H1 (cell line): ENCODE data around the gene BCO2. TPM values are rescaled to one million over a fixed set of nuclear protein-coding genes. Genes with fewer than 3 reads are reported as not detected.

Source experiments
- CTCF ChIA-PET: fragments of 300-600 bp; sonication (Branson Sonifier 250); formaldehyde crosslinking; loops from one replicate; lab custom pipeline; 2021; ENCODE audit not compliant: partially characterized antibody; lab: Charles Lee
- POLR2A ChIA-PET: fragments of 300-600 bp; sonication (Branson Sonifier 250); formaldehyde crosslinking; loops from one replicate; lab custom pipeline; 2021; ENCODE audit warnings: inconsistent platforms; ENCODE audit not compliant: partially characterized antibody; lab: Charles Lee
- DNase-seq, 2 experiments: peaks; one replicate each; pipeline versions ENCODE4 v3.0.0 to v3.0.0-alpha.2; 2010 to 2022; ENCODE audit warnings: low spot score in 2 of 2, low read depth in 1 of 2, mixed read lengths in 1 of 2
- FAIRE-seq: peaks from 2 replicates; lab custom pipeline; 2011; peaks lifted over from hg19 to GRCh38; lab: Jason Lieb, UNC
- H2AFZ ChIP-seq: 2 replicates; pipeline ENCODE4 v1.8.1; 2012; ENCODE audit warnings: low read length, inconsistent platforms
- H2AK5ac ChIP-seq: 2 replicates; pipeline ENCODE4 v1.6.1; 2013; ENCODE audit warnings: low read depth, low read length
- H2BK120ac ChIP-seq: replicated peaks from 2 replicates; pipeline ENCODE3; 2013; ENCODE audit warnings: low read depth, low read length, inconsistent platforms
- H2BK12ac ChIP-seq: 2 replicates; pipeline ENCODE4 v1.6.1; 2013; ENCODE audit warnings: low read depth, low read length
- H2BK15ac ChIP-seq: 2 replicates; pipeline ENCODE4 v1.6.1; 2013; ENCODE audit warnings: low read length
- H2BK20ac ChIP-seq: 2 replicates; pipeline ENCODE4 v1.6.1; 2013; ENCODE audit warnings: low read length
- H2BK5ac ChIP-seq: 2 replicates; pipeline ENCODE4 v1.6.1; 2013; ENCODE audit warnings: low read depth, low read length
- H3K14ac ChIP-seq: 2 replicates; pipeline ENCODE4 v1.6.1; 2013; ENCODE audit warnings: inconsistent platforms; ENCODE audit not compliant: insufficient read length
- H3K18ac ChIP-seq: 2 replicates; pipeline ENCODE4 v1.6.1; 2013; ENCODE audit warnings: low read length; ENCODE audit errors: extremely low read depth
- H3K23ac ChIP-seq: 2 replicates; pipeline ENCODE4 v1.6.1; 2013; ENCODE audit warnings: inconsistent platforms; ENCODE audit not compliant: insufficient read length
- H3K23me2 ChIP-seq: 2 replicates; pipeline ENCODE4 v1.6.1; 2013; ENCODE audit warnings: low read depth, low read length
- H3K27ac ChIP-seq: 2 replicates; pipeline ENCODE4 v1.6.1; 2011; ENCODE audit warnings: low read depth, low read length, inconsistent platforms
- H3K27me3 ChIP-seq, 4 experiments: replicated peaks in 1 of 4; 1 replicate in 1 of 4; 2 replicates in 3 of 4; pipeline versions ENCODE4 v1.6.1 to v1.8.1; 2011 to 2013; ENCODE audit warnings: low read length in 3 of 4, mild to moderate bottlenecking in 3 of 4, inconsistent platforms in 2 of 4, mixed read lengths in 2 of 4, moderate library complexity in 1 of 4; ENCODE audit not compliant: control insufficient read depth in 3 of 4, insufficient read depth in 3 of 4; ENCODE audit errors: extremely low read depth in 1 of 4
- H3K36me3 ChIP-seq, 4 experiments: 2 replicates each; pipeline versions ENCODE4 v1.6.1 to v1.8.1; 2011 to 2013; ENCODE audit warnings: mild to moderate bottlenecking in 4 of 4, low read length in 3 of 4, moderate library complexity in 2 of 4, control low read depth in 1 of 4, inconsistent platforms in 1 of 4; ENCODE audit not compliant: insufficient read depth in 4 of 4, control insufficient read depth in 2 of 4
- H3K4ac ChIP-seq: replicated peaks from 2 replicates; pipeline ENCODE3; 2013; ENCODE audit warnings: low read length, low read depth, mixed read lengths, inconsistent platforms; ENCODE audit not compliant: insufficient read length
- H3K4me1 ChIP-seq, 4 experiments: replicated peaks in 1 of 4; 1 replicate in 1 of 4; 2 replicates in 3 of 4; pipeline versions ENCODE4 v1.6.1 to v1.8.1; 2011 to 2013; ENCODE audit warnings: low read length in 3 of 4, inconsistent platforms in 2 of 4, mixed read lengths in 1 of 4; ENCODE audit not compliant: insufficient read depth in 4 of 4, control insufficient read depth in 3 of 4
- H3K4me2 ChIP-seq, 2 experiments: 2 replicates each; pipeline versions ENCODE4 v1.6.1 to v1.8.1; 2011 to 2013; ENCODE audit warnings: low read depth in 2 of 2, low read length in 2 of 2, control low read depth in 1 of 2, inconsistent platforms in 1 of 2, mild to moderate bottlenecking in 1 of 2; ENCODE audit not compliant: insufficient read depth in 1 of 2
- H3K4me3 ChIP-seq, 4 experiments: fragments of 200-600, 300-600 bp in 1 of 4; sonication (generic), shearing (Covaris generic), sonication (Bioruptor Twin) in 1 of 4; 2 replicates each; pipeline versions ENCODE4 v1.5.1 to v1.8.1; 2011 to 2016; ENCODE audit warnings: low read length in 4 of 4, low read depth in 3 of 4, control low read depth in 2 of 4, inconsistent platforms in 2 of 4, mild to moderate bottlenecking in 2 of 4, mixed read lengths in 1 of 4, moderate library complexity in 1 of 4; ENCODE audit not compliant: insufficient read depth in 2 of 4; ENCODE audit errors: extremely low read depth in 1 of 4
- H3K56ac ChIP-seq: replicated peaks from 2 replicates; pipeline ENCODE3; 2013; ENCODE audit warnings: low read depth, mild to moderate bottlenecking, mixed read lengths, low read length, inconsistent platforms; ENCODE audit not compliant: insufficient read length
- H3K79me1 ChIP-seq: 2 replicates; pipeline ENCODE4 v1.6.1; 2013; ENCODE audit warnings: low read depth, low read length, control low read depth
- H3K79me2 ChIP-seq, 2 experiments: 2 replicates each; pipeline versions ENCODE4 v1.6.1 to v1.8.1; 2012 to 2013; ENCODE audit warnings: low read length in 2 of 2, mild to moderate bottlenecking in 2 of 2, inconsistent platforms in 1 of 2; ENCODE audit not compliant: insufficient read depth in 2 of 2, control insufficient read depth in 1 of 2
- H3K9ac ChIP-seq, 4 experiments: replicated peaks in 1 of 4; 1 replicate in 1 of 4; 2 replicates in 3 of 4; pipeline versions ENCODE4 v1.6.1 to v1.8.1; 2011 to 2013; ENCODE audit warnings: low read depth in 3 of 4, low read length in 3 of 4, control low read depth in 2 of 4, mild to moderate bottlenecking in 2 of 4, moderate library complexity in 2 of 4, inconsistent platforms in 1 of 4; ENCODE audit errors: extremely low read depth in 1 of 4
- H3K9me3 ChIP-seq, 2 experiments: 2 replicates each; pipeline versions ENCODE4 v1.6.1 to v1.8.1; 2012 to 2013; ENCODE audit warnings: mild to moderate bottlenecking in 2 of 2, moderate library complexity in 2 of 2, control low read depth in 1 of 2, inconsistent platforms in 1 of 2, low read depth in 1 of 2, low read length in 1 of 2, mixed read lengths in 1 of 2; ENCODE audit not compliant: insufficient read depth in 2 of 2
- H4K20me1 ChIP-seq, 2 experiments: replicated peaks in 1 of 2; 2 replicates each; pipeline versions ENCODE3 to v1.8.1; 2011 to 2013; ENCODE audit warnings: inconsistent platforms in 2 of 2, low read length in 2 of 2, mild to moderate bottlenecking in 1 of 2; ENCODE audit not compliant: insufficient read depth in 2 of 2, control insufficient read depth in 1 of 2
- H4K5ac ChIP-seq: 2 replicates; pipeline ENCODE4 v1.6.1; 2013; ENCODE audit warnings: low read length, low read depth, mixed read lengths, inconsistent platforms; ENCODE audit not compliant: insufficient read length
- H4K8ac ChIP-seq: 2 replicates; pipeline ENCODE4 v1.8.0; 2013; ENCODE audit warnings: mild to moderate bottlenecking, moderate library complexity, low read length, inconsistent platforms; ENCODE audit not compliant: insufficient read depth; ENCODE audit errors: extremely low read depth
- H4K91ac ChIP-seq: replicated peaks from 2 replicates; pipeline ENCODE3; 2013; ENCODE audit warnings: low read length, mixed read lengths, inconsistent platforms; ENCODE audit not compliant: insufficient read length
- CTBP2 ChIP-seq: IDR thresholded peaks from 2 replicates; pipeline ENCODE4 v1.7.0; 2011; ENCODE audit warnings: borderline replicate concordance, mild to moderate bottlenecking, moderate library complexity, mixed read lengths, low read length; ENCODE audit not compliant: insufficient read depth, insufficient read length
- NRF1 ChIP-seq: IDR thresholded peaks from 2 replicates; pipeline ENCODE4 v1.6.1; 2011; ENCODE audit warnings: mild to moderate bottlenecking, low read depth, low read length, improper control_type of control experiment
- POU5F1 ChIP-seq: IDR thresholded peaks from 2 replicates; pipeline ENCODE4 v1.6.1; 2011; ENCODE audit warnings: low read depth, mild to moderate bottlenecking, low read length, moderate library complexity
- RFX5 ChIP-seq: IDR thresholded peaks from 2 replicates; pipeline ENCODE4 v1.6.1; 2011; ENCODE audit warnings: low read depth, low read length, improper control_type of control experiment, borderline replicate concordance
- RNF2 ChIP-seq: fragments of 200-900, 300-1000 bp; sonication (generic); IDR thresholded peaks from 2 replicates; pipeline ENCODE4 v1.7.1; 2016; ENCODE audit warnings: borderline replicate concordance, low read depth, mild to moderate bottlenecking, antibody characterized with exemption, low read length; ENCODE audit not compliant: poor library complexity, severe bottlenecking; ENCODE audit errors: missing control alignments
- SP4 ChIP-seq: IDR thresholded peaks from 2 replicates; pipeline ENCODE4 v1.6.1; 2012; ENCODE audit warnings: low read length, inconsistent platforms
- SUZ12 ChIP-seq: fragments of 200-600 bp; sonication (generic); IDR thresholded peaks from 2 replicates; pipeline ENCODE4 v1.6.1; 2012; ENCODE audit warnings: mild to moderate bottlenecking, inconsistent platforms, low read length, moderate library complexity, mixed read lengths
- WGBS, 2 experiments: shearing (Covaris generic) in 1 of 2; methylation state at CpG; one replicate each; pipeline versions ENCODE4 v1.1.6 to v1.1.7; 2013 to 2015; ENCODE audit warnings: low lambda C conversion rate in 2 of 2, mixed read lengths in 2 of 2, inconsistent platforms in 1 of 2, low coverage in 1 of 2, missing lambda C conversion rate in 1 of 2; ENCODE audit not compliant: insufficient replicate concordance in 2 of 2, insufficient coverage in 1 of 2, insufficient read length in 1 of 2; ENCODE audit errors: extremely low coverage in 1 of 2, missing lambda C conversion rate in 1 of 2; 5-methylcytosine and 5-hydroxymethylcytosine counted together
- polyA plus RNA-seq, 7 experiments: library from polyadenylated mRNA; depleted of rRNA in 3 of 7; stranded (reverse) in 5 of 7; unstranded in 2 of 7; fragments of >200 nt in 5 of 7; fragments of 200-250 nt in 2 of 7; gene quantifications; 1 replicate in 5 of 7; 2 replicates in 1 of 7; 4 replicates in 1 of 7; pipeline versions ENCODE4 v1.2.1 to v1.2.3, GENCODE V29; 2011 to 2013; ENCODE audit warnings: missing spikeins in 2 of 7, mixed read lengths in 2 of 7
- total RNA-seq: library from RNA; stranded (reverse); fragmentation: NEBNext Ultra II Directional; extraction: Animal tissue kit (Norgen Biotek cat#: 25700); gene quantifications from 2 replicates; pipeline ENCODE4 v1.2.1, GENCODE V29; 2021

Gene BCO2
- total and polyA plus RNA-seq, 2 of the 8 experiments (the other 6 are each of a cell fraction or from before 2014, with no cell fraction given): 0.42 to 0.82 TPM

GRCh38 chr11:112241486-112241885, 66.2 kb downstream of the BCO2 start:
- Histone ChIP-seq H3K23ac (no peak overlapping the region), H2BK12ac (no peak overlapping the region), H3K4me1 (no peaks in the 10 kb centered on the region), H3K9ac (no peak overlapping the region), H2BK120ac (no peak overlapping the region), H3K23me2 (no peaks in the 10 kb centered on the region), H3K14ac (no peak overlapping the region), H4K91ac (no peak overlapping the region), H2BK15ac (no peak overlapping the region), H4K8ac (no peak overlapping the region), H3K27ac (no peak overlapping the region), H2BK20ac (no peak overlapping the region), H3K79me2 (no peaks in the 10 kb centered on the region), H2AFZ (no peak overlapping the region), H3K4me2 (no peak overlapping the region), H4K20me1 (no peaks in the 10 kb centered on the region), H2AK5ac (no peak overlapping the region), H3K79me1 (no peaks in the 10 kb centered on the region), H3K4me3 (no peak overlapping the region), H3K9me3 (no peaks in the 10 kb centered on the region), H3K36me3 (peaks cover 2 to 14% (median 8%) of the 10 kb centered on the region in 4 experiments; a peak in 6 of 8 replicates), H3K56ac (no peak overlapping the region), H2BK5ac (no peak overlapping the region), H4K5ac (no peak overlapping the region), H3K18ac (no peak overlapping the region), H3K4ac (no peak overlapping the region), H3K27me3 (no peaks in the 10 kb centered on the region)
- ChIA-PET POLR2A (interaction anchor here (1.1 to 2.0 kb wide), 2 partner anchors 10 kb away, joined by 3 to 5 read pairs; no protein-coding TSS in a partner anchor), CTCF (interaction anchor here (1.0 to 1.4 kb wide), 2 partner anchors 10 to 19 kb away, joined by 3 to 5 read pairs; no protein-coding TSS in a partner anchor)
- DNase-seq (no peak), FAIRE-seq (no peak)
- 96% methylated on average over 3 of the region's 3 CpGs; no CpG with 5 or more reads in 1 of the 2 experiments for WGBS, 2 experiments
- TF ChIP-seq POU5F1: no peak
- no peak for TF ChIP-seq CTBP2
- TF ChIP-seq RNF2: no peak
- no peak for TF ChIP-seq SUZ12
- TF ChIP-seq SP4: no peak
- TF ChIP-seq RFX5: no peak
- no peak for TF ChIP-seq NRF1
